Suppressor macrophage (primary cell): Measurements from ENCODE around the gene KCND2.
A peak's percentile ranks its signal among the peaks of the same experiment; 100 is the strongest.
"Not testable (repeated sequence)": the region's sequence is repeated elsewhere in the genome, so short reads cannot be mapped to it uniquely, and the experiment has no call there.

Source experiments
- DNase-seq, 4 experiments: peaks; one replicate each; pipeline ENCODE4 v3.0.0-alpha.2; 2020 to 2022

The KCND2 gene

DNA sequence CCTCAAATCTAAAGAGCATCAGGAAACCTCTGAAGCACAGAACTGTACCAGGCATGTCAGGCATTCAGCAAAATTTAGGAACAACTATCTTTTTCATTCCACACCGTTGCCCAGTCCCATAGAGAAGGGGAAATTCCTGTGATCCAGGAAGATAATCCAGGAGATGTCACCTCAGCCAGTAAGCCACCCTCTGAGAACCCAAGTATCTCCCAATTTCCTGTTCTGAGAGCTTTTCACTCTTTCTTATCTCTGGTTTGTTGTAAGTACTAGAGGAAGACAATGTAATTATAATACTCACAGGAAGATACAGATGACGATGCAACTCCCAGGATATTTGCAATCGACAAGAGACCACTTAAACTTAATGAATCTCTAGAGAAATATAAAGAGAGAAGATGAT is 487.9 kb downstream of the KCND2 start:
- no peak for DNase-seq

DNA sequence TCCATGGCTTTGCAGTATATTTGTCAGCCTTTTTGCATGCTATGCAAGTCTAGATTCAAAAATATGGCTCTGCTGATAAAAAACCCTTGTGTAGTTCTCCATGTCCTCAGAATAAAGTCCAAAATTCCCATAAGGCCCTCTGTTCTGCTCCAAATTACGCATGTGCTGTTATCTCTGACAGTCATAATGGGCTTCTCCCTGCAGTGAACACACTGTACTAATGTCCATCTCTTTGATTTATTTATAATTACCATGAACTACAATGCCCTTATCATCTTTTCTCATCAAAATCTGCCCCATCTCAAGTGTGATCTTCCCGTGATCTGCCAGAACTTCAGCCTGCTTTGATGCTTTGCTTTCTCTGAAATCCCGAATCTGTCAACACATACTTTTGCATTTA is 497.2 kb downstream of the KCND2 start:
- DNase-seq: no peak

GRCh38 chr7:120774481-120774880 is 501.5 kb downstream of the KCND2 start:
- DNase-seq: no peak

GRCh38 chr7:120775755-120776154 is 502.8 kb downstream of the KCND2 start:
- DNase-seq: no peak

DNA sequence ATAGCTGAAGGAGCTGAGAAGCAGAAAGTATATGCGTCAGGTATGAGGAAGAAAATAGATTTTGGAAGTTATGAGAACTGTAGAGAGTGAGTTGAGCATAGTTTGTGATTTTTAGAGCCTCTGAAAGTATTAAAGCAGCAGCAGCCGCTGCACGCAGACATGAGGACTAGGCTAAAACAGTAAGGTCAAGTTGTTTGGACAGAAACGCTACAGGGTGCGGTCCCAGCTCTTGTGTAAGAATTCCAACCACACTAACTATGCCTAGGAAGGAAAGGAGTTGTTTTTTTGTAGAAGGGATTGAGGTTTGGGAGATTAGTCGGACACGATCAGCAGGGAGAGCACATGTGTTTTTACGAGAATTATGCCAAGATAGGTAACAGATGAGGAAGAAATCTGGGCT is 506.1 kb downstream of the KCND2 start:
- DNase-seq: not testable (repeated sequence)

GRCh38 chr7:120780451-120780850 is 507.5 kb downstream of the KCND2 start:
- DNase-seq: not testable (repeated sequence)

DNA sequence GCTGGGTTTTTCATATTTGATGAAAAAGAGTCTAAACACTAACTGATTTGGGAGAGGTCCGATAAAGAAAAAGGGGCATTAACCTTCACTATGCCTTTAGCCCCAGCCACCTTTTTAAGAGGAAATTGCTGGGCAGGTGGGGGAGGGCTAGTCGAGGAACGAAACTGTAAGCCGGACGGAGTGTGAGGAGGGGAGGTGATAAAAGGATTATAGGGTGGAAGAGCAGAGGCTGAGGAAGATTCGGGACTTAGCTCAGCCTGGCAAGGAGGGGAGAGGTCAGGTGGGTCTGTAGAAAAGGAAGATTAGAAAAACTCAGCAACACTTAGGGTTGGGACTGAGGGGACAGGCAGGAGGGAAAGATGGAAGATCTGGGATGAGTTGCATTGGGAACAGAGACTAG is 508.0 kb downstream of the KCND2 start:
- DNase-seq: no peak

DNA sequence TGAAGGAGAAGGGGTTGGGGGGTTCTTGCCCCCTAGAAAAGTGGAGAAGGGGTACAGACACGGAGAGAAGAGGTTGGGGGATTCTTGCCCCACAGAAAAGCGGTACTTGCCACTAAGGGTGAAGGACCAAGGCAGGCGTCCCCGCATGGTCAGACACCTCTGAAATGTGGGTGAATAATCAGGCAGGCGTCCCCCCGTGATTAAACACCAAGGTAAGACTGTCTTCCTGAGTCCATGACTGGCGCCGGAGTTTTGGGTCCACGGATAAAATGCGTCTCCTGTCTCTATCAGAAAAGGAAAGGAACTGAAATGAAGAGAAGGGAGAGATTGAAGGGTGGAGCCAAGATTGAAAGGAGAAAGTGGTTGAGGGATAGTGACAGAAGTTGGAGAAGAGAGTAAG is 508.9 kb downstream of the KCND2 start:
- DNase-seq: not testable (repeated sequence)

GRCh38 chr7:120783273-120783672 is 510.3 kb downstream of the KCND2 start:
- no peak for DNase-seq

- DNase-seq: no peak
These were observed 510.7 kb downstream of the KCND2 start for GRCh38 chr7:120783721-120784120.

DNA sequence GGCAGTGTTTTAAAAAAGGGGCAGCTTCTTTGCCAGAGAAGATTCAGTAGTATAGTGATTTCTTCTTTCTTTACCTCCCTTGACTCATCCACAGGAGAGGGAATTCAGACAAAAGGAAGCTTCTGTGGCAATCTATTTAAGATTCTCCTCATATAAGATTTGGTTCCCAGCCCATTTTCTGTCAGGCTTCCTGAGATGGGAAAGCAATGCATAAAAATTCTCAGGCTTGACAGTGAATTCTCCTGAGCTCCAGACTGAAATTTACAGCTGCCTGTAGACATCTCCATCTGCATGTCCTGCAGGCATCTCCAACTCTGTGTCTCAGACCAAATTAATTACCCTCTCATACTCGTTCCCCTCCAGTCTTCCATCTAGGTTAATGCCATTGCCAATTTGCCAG is 512.1 kb downstream of the KCND2 start:
- no peak for DNase-seq

DNA sequence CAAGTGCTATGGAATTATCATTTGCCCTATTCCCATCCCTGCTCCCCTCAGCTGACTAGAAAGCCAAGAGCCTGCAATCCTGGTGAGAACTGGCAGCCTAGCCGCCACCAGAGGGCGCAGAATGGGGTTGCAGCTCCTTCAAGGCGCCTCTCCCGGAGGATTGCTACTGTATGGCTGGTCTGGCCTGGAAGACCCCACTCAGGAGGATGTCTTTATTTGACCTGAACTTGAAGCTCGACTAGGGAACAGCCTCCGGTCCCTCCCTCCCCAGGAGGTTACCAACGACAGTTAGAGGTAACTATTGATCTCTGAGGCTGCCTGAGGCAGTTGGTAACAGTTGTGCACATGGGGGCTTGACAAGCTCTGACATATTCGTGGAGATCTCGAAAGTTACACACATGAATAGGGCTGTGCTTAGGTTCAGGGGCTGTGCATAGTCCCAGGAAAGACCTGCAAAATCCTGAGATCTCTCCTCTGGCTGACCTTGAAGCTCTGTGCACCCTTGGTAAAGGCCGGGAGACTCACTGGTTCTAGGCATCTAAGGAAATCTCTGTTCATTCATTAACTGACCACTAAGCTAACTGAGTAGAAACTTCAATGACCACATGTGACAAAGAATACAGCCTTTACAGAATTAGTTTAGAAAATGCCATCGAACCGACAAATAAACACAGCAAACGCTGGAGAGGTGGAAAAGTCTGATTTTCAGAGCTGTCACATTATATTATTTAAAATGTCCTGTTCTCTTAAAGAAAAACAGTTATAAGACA is 519.3 kb downstream of the KCND2 start:
- DNase-seq: peak; percentile 73 to 90 (median 83)

- DNase-seq: no peak
These were observed 519.8 kb downstream of the KCND2 start for GRCh38 chr7:120792861-120793130.

DNA sequence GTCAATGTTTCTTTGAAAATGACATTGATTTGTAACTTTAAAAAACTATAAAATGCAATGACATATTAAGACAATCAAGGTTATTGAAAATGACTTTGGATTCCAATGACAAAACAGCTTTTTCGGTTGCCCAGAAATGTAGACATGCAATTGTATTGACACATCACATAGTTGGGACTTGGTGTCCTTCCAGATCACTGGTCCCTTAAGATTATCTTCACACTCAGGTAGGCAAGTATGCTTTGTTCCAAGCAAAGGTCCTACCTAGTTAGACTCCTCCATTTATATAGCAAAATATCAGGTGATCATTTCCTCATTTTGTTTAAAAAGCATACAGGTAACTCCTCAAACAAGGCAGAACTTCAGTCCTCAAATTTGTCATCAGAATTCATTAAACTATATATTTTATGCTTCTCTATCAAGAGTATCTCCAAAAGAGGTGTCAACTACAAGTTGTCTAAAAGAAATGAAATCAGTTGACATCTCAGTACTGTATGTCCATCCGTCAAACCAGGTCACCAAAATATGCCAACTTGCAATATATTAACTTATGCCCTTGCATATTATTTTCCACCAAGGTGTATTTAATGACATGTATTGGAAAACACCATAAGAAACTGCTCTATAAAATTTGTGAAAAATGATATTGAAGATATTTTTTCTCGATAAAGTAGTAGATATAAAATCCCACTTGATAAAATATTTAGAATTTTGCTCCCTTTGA is 520.4 kb downstream of the KCND2 start:
- no peak for DNase-seq

- no peak for DNase-seq
These were observed 521.2 kb downstream of the KCND2 start for GRCh38 chr7:120794106-120794729.

- DNase-seq: no peak
These were observed 524.2 kb downstream of the KCND2 start for GRCh38 chr7:120797026-120797645.

GRCh38 chr7:120799147-120799546 is 526.2 kb downstream of the KCND2 start:
- no peak for DNase-seq
